IPS-20b (cell line): Measurements from ENCODE around the gene CBFA2T2.
A peak's percentile ranks its signal among the peaks of the same experiment; 100 is the strongest.

Source experiments
- H3K27ac ChIP-seq: one replicate; pipeline ENCODE4 v1.5.1; 2013; ENCODE audit warnings: low read length
- H3K27me3 ChIP-seq: 2 replicates; pipeline ENCODE4 v1.6.1; 2013; ENCODE audit warnings: mild to moderate bottlenecking, low read length, inconsistent platforms; ENCODE audit not compliant: insufficient read depth
- H3K36me3 ChIP-seq: 2 replicates; pipeline ENCODE4 v1.6.1; 2013; ENCODE audit warnings: low read depth, mild to moderate bottlenecking, inconsistent platforms, low read length, moderate library complexity; ENCODE audit not compliant: insufficient read depth
- H3K4me1 ChIP-seq: 2 replicates; pipeline ENCODE4 v1.6.1; 2013; ENCODE audit warnings: mild to moderate bottlenecking, control low read depth, inconsistent platforms, low read length, moderate library complexity; ENCODE audit not compliant: insufficient read depth
- H3K4me3 ChIP-seq: 2 replicates; pipeline ENCODE4 v1.5.1; 2013; ENCODE audit warnings: mild to moderate bottlenecking, low read length, inconsistent platforms
- H3K9ac ChIP-seq: 2 replicates; pipeline ENCODE4 v1.6.1; 2013; ENCODE audit warnings: low read depth, mild to moderate bottlenecking, inconsistent platforms, low read length, moderate library complexity
- H3K9me3 ChIP-seq: 2 replicates; pipeline ENCODE4 v1.6.1; 2013; ENCODE audit warnings: mild to moderate bottlenecking, low read depth, low read length, inconsistent platforms; ENCODE audit not compliant: insufficient read depth

The CBFA2T2 gene

DNA sequence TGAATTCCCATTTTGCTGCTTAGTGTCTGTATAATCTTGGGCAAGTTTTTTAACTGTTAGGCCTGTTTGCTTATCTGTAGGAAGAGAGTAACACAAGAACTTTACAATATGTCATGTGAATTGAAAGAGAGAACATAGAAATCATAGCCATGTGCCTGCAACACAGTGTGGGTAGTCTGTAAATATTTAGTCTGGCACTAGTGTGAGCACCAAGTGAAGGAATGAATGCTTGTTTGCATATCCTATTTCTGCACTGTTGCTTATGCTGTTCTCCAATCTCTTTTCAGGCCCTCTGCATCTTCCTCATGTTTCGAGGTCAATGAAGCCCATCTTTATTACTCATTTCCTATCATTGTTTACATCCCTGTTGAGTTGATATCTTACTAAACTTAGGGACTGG is 49.2 kb downstream of the CBFA2T2 start:
- Histone ChIP-seq H3K9me3 (peaks cover 6% of the 10 kb centered on the region; the same call in 1 of the 2 replicates), H3K9ac (no peak overlapping the region), H3K27ac (no peak overlapping the region), H3K27me3 (no peaks in the 10 kb centered on the region), H3K4me3 (no peak overlapping the region), H3K4me1 (no peaks in the 10 kb centered on the region), H3K36me3 (no peaks in the 10 kb centered on the region)

DNA sequence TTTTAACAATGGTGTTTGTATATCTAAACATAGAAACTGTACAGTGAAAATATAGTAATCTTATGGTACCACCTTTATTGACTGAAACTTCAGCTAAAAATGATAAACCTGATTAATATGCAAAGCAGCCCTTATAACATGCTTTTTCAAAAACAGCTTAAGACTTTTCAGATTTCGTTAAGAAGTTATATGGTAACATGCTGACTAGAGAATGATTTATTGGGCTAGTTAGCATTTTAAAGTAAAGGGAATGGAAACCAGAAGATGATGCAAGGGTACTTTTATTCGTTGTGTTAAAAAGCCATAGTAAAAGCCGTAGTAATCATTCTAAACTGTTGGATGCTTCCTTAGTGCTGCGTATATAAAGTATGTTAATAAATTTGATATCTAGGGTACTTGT is 50.5 kb downstream of the CBFA2T2 start:
- H3K9me3 ChIP-seq: peaks cover 6% of the 10 kb centered on the region; the same call in 1 of the 2 replicates
- H3K27ac ChIP-seq: no peak overlapping the region
- no peaks in the 10 kb centered on the region for H3K36me3 ChIP-seq
- H3K4me3 ChIP-seq: no peak overlapping the region
- H3K27me3 ChIP-seq: no peaks in the 10 kb centered on the region
- no peak overlapping the region for H3K9ac ChIP-seq
- no peaks in the 10 kb centered on the region for H3K4me1 ChIP-seq

DNA sequence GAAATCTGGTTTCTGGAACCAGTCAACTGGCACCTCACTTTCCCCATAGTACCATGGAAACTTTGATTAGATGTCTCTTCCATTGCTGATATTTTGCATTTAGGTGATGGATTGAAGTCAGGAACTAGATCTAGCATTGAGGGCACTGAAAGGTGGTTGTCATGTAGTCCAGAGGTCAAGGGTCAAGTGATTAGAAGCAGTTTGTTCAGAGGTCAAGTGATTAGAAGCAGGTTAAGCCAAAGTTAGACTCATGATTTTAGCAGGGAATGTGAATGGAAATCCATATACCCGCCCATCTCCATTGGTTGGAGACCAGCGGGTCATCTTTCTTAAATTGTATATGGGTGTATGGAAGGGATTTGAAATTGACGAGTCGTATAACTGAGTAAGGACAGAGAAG is 51.2 kb downstream of the CBFA2T2 start:
- Histone ChIP-seq H3K9me3 (peaks cover 6% of the 10 kb centered on the region; the same call in 1 of the 2 replicates), H3K4me1 (no peaks in the 10 kb centered on the region), H3K27me3 (no peaks in the 10 kb centered on the region), H3K27ac (no peak overlapping the region), H3K36me3 (no peaks in the 10 kb centered on the region), H3K4me3 (no peak overlapping the region), H3K9ac (no peak overlapping the region)

DNA sequence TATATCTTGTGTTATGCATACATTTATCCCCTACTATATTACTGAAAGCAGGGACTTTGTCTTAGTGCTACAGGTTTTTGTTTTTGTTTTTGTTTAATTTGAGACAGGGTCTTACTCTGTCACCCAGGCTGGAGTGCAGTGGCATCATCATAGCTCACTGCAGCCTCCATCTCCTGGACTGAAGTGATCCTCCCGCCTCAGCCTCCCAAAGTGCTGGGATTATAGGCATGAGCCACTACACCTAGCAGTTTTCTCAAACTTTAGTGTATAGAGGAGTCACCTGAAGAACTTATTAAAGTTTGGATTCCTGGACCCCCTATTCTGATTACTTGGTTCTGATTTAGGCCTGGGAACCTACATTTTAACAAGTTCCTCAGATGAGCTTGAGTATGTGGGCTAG is 51.9 kb downstream of the CBFA2T2 start:
- Histone ChIP-seq H3K36me3 (no peaks in the 10 kb centered on the region), H3K9ac (no peak overlapping the region), H3K4me1 (no peaks in the 10 kb centered on the region)

DNA sequence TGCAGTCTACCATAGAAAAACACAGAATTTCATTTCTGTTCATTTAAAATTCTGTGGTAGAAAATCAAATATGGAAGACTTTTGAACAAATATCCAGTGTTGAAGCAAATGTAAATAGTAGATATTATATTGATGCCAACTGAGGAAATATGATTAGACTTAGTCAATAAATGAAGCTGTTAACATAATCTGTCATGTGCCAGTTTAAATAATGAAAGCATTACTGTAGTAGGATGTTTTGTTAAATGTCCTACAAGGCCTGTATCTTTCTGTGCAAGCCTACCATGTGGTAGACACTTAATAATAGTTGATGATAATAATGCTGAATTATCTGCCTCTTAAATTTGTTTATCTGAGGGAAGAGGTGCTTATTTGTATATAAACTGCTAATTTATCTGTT is 55.9 kb downstream of the CBFA2T2 start:
- H3K27ac ChIP-seq: no peak overlapping the region
- no peak overlapping the region for H3K9ac ChIP-seq
- no peak overlapping the region for H3K4me3 ChIP-seq
- H3K4me1 ChIP-seq: no peaks in the 10 kb centered on the region
- no peaks in the 10 kb centered on the region for H3K36me3 ChIP-seq
- no peaks in the 10 kb centered on the region for H3K27me3 ChIP-seq
- no peaks in the 10 kb centered on the region for H3K9me3 ChIP-seq

More for the DNA sequence above, 51.9 kb downstream of the CBFA2T2 start:
- Histone ChIP-seq H3K4me3 (no peak overlapping the region), H3K27me3 (no peaks in the 10 kb centered on the region), H3K27ac (no peak overlapping the region), H3K9me3 (peaks cover 6% of the 10 kb centered on the region; the same call in 1 of the 2 replicates)

DNA sequence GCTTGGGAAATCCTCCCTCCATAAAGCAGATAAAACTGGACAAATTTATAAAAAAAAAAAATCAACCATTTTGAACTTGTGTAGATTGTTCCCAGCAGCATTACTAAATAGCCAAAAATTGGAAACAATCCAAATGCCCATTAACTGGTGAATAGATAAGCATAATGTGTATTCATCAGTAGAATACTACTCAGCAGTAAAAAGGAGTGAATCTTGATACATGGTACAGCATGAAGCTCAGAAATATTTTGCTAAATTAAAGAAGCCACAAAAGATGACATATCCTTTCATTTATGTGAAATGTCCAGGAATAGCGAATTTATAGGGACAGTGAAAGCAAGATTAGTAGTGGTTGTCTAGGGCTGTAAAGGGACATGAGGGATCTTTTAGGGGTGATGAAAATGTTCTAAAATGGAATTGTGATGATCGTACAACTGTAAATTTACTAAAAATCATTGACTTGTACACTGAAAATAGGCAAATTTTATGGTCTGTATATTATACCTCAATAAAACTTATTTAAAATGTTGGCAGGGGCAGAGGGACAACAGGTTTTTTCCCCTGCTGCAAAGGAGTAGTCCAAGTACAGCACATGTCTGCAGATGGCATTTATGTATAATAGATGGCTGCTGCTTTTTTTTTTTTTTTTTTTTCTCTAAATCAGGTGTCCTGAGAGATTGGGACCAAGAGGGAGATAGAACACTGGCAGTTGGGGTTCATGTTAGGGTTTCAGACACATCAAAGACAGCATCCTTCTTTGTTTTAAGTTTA is 59.5 kb downstream of the CBFA2T2 start:
- H3K9me3 ChIP-seq: no peaks in the 10 kb centered on the region
- no peaks in the 10 kb centered on the region for H3K27me3 ChIP-seq
- no peak overlapping the region for H3K4me3 ChIP-seq
- no peaks in the 10 kb centered on the region for H3K36me3 ChIP-seq
- H3K9ac ChIP-seq: no peak overlapping the region
- H3K4me1 ChIP-seq: no peaks in the 10 kb centered on the region
- H3K27ac ChIP-seq: no peak overlapping the region

DNA sequence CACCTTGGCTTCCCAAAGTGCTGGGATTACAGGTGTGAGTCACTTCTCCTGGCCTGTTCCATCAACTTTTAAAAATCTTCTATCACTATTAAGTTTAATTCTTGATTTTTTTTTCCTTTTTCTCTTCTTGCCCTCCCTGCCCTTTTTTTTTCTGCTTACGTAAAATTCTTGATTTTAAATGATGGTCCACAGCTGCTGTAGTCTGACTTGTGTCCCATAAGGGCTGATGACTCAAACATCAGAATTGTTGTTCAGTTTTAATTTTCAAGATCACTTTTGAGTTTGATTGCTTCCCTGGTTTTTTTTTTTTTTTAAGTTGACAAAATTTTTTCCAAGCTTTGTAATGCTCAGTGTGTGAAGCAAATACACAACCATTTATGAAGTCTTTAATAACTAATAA is 61.9 kb downstream of the CBFA2T2 start:
- H3K9ac ChIP-seq: no peak overlapping the region
- H3K4me3 ChIP-seq: no peak overlapping the region

DNA sequence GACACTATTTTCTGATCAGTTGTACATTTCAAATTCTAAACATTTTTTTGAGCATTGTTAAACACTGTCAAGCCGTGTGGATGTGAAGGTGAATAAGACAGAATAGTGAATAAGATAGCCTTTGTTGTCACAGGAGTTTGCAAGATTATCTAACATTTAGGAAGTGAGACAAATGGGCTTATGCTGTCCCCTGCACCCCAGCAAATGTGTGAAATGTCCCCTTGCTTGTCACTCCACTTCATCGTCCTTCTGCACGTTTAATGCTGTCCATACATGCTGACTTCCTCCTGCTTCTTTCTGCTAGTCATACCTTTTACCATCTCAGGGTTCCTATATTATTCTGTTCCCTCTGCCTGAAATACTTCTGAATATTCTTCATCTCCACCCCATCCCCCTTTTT is 62.6 kb downstream of the CBFA2T2 start:
- Histone ChIP-seq H3K4me1 (peaks cover 9% of the 10 kb centered on the region; the same call in 1 of the 2 replicates), H3K4me3 (no peak overlapping the region), H3K9me3 (no peaks in the 10 kb centered on the region), H3K36me3 (no peaks in the 10 kb centered on the region), H3K9ac (no peak overlapping the region), H3K27ac (no peak overlapping the region), H3K27me3 (no peaks in the 10 kb centered on the region)

More for the DNA sequence above, 61.9 kb downstream of the CBFA2T2 start:
- no peak overlapping the region for H3K27ac ChIP-seq
- H3K27me3 ChIP-seq: no peaks in the 10 kb centered on the region
- H3K4me1 ChIP-seq: peaks cover 9% of the 10 kb centered on the region; the same call in 1 of the 2 replicates
- H3K9me3 ChIP-seq: no peaks in the 10 kb centered on the region
- no peaks in the 10 kb centered on the region for H3K36me3 ChIP-seq

DNA sequence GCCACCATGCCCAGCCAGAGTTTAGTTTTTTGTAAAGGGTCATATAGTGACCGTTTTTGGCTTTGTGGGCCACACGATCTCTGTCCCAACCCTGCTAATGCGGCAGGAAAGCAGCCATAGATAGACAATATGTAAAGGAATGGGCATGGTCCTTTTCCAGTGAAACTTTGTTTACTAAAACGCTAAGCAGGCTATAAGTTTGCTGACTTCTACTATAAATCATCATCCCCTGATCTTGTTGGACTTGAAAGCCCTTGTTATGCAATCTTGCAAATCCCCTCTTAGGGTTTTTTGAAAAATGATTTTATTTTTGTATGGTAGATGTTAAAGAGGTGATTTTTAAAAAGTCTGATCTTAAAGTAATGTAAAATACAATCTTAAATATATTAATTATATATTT is 63.6 kb downstream of the CBFA2T2 start:
- Histone ChIP-seq H3K27ac (no peak overlapping the region), H3K4me1 (peaks cover 9% of the 10 kb centered on the region; the same call in 1 of the 2 replicates)

DNA sequence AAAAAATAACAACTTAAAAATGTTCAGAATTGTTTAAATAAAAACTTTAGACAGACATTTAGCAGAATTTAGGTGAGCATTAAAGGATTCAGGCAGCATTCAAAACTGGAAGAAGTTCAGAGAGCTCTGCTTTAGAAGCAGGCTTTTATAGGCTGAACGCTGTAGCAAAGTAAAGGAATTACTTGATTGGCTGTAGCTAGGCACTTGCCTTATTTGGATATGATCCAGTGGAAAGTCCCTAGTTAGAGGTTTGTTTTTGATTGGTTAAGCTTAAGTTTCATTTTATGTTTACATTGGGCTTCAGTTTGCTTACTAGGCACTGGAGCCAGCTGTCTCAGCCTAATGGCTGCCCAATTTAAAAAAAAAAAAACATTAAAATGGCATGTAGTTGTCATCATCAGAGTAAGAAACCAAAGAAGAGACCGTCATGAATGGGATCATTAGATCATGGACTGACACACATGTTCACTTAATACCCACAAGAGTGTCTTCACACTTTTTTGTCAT is 65.1 kb downstream of the CBFA2T2 start:
- H3K4me3 ChIP-seq: no peak overlapping the region
- H3K9ac ChIP-seq: peak overlapping the region; percentile 51; the same call in 1 of the 2 replicates
- no peaks in the 10 kb centered on the region for H3K9me3 ChIP-seq
- H3K27me3 ChIP-seq: no peaks in the 10 kb centered on the region
- no peaks in the 10 kb centered on the region for H3K36me3 ChIP-seq
- peak overlapping the region; percentile 62 for H3K27ac ChIP-seq
- H3K4me1 ChIP-seq: peaks cover 9% of the 10 kb centered on the region; the same call in 1 of the 2 replicates

More for the DNA sequence above, 63.6 kb downstream of the CBFA2T2 start:
- no peaks in the 10 kb centered on the region for H3K27me3 ChIP-seq
- no peak overlapping the region for H3K9ac ChIP-seq
- no peaks in the 10 kb centered on the region for H3K36me3 ChIP-seq
- H3K9me3 ChIP-seq: no peaks in the 10 kb centered on the region
- H3K4me3 ChIP-seq: no peak overlapping the region

DNA sequence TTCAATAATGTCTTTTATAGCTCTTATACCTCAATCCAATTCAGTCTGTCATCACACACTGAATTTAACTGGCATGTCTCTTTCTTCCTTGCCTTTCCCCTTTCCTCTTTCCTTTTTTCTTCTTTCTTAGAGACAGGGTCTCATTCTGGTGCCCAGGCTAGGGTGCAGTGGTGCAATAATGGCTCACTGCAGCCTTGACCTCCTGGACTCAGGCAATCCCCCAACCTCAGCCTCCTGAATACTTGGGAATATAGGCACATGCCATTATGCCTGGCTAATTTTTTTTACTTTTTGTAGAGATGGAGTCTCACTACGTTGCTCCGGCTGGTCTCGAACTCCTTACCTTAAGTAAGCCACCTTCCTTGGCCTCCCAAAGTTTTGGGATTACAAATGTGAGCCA is 65.9 kb downstream of the CBFA2T2 start:
- peak overlapping the region; percentile 62 for H3K27ac ChIP-seq
- no peaks in the 10 kb centered on the region for H3K36me3 ChIP-seq
- no peaks in the 10 kb centered on the region for H3K9me3 ChIP-seq
- peaks cover 9% of the 10 kb centered on the region; the same call in 1 of the 2 replicates for H3K4me1 ChIP-seq
- H3K4me3 ChIP-seq: no peak overlapping the region
- peak overlapping the region; percentile 30; the same call in 1 of the 2 replicates for H3K9ac ChIP-seq
- H3K27me3 ChIP-seq: no peaks in the 10 kb centered on the region

DNA sequence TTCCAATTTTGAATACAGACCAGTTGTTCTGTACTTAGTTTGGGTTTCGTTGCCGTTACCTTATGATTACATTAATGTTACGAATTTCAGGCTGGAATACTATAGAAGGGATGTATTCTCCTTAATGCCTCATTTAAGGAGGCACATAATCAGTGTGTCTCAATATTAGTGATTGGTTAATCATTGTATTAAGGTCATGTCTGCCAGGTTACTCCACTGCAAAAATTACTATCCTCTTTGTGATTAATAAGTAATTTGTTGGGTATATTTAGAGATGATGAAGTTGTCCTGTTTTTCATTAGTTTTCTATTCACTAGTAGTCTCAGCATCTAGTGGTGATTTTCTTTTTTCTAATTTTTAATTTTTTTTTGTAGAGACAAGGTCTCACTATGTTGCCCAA is 66.3 kb downstream of the CBFA2T2 start:
- H3K9ac ChIP-seq: no peak overlapping the region; the same call in 1 of the 2 replicates
- H3K36me3 ChIP-seq: no peaks in the 10 kb centered on the region
- no peak overlapping the region for H3K27ac ChIP-seq
- no peaks in the 10 kb centered on the region for H3K9me3 ChIP-seq
- no peak overlapping the region for H3K4me3 ChIP-seq
- peaks cover 9% of the 10 kb centered on the region; the same call in 1 of the 2 replicates for H3K4me1 ChIP-seq
- no peaks in the 10 kb centered on the region for H3K27me3 ChIP-seq
